Nephron (organoid): Measurements from ENCODE around the gene MTARC1.
A peak's percentile ranks its signal among the peaks of the same experiment; 100 is the strongest.

Experiments used
- H3K27ac Mint-ChIP-seq, 3 experiments: 2 replicates each; pipeline ENCODE4 v1.8.0; 2020; ENCODE audit warnings: mixed read lengths in 3 of 3, mild to moderate bottlenecking in 2 of 3, moderate library complexity in 1 of 3
- H3K27me3 Mint-ChIP-seq: 2 replicates; pipeline ENCODE4 v1.8.0; 2021; ENCODE audit warnings: low read depth, mild to moderate bottlenecking, moderate library complexity, mixed read lengths
- H3K36me3 Mint-ChIP-seq: 2 replicates; pipeline ENCODE4 v1.8.0; 2020; ENCODE audit warnings: low read depth, mixed read lengths
- H3K4me1 Mint-ChIP-seq: 2 replicates; pipeline ENCODE4 v1.8.0; 2020; ENCODE audit warnings: mixed read lengths
- H3K4me3 Mint-ChIP-seq, 3 experiments: 2 replicates each; pipeline ENCODE4 v1.8.0; 2020; ENCODE audit warnings: mild to moderate bottlenecking in 3 of 3, mixed read lengths in 3 of 3, moderate library complexity in 2 of 3
- H3K9me3 Mint-ChIP-seq: 2 replicates; pipeline ENCODE4 v1.8.0; 2020; ENCODE audit warnings: mixed read lengths
- TF ChIP-seq, protein P1 (sequence below), 3 experiments: fragments of 200-600 bp; sonication (generic); IDR thresholded peaks; one replicate each; pipeline ENCODE4 v1.5.0; 2021; ENCODE audit warnings: antibody characterized with exemption in 3 of 3; ENCODE audit not compliant: unreplicated experiment in 3 of 3

Gene MTARC1

DNA sequence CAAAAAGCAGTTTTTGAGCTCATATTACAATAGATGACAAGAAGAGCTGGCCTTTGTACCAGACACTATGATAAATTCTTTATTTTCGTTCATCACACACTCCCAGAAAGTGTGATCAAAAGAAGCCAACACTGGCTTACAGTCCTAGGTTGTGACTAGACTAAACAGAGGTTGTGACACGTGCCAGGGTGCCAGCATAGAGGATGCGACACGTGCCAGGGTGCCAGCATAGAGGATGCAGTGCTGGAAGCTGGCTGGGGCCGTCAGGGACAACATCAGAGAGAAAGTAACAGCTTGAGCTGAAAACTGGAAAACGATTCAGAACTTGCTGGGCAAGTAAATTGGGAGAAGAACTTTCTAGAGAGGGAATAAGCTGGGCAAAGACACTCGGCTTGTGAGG is 2.2 kb downstream of the MTARC1 start:
- Mint-ChIP-seq H3K36me3 (no peaks in the 10 kb centered on the region), H3K9me3 (no peaks in the 10 kb centered on the region), H3K27me3 (peaks cover 18% of the 10 kb centered on the region), H3K4me1 (peaks cover 17% of the 10 kb centered on the region), H3K4me3 (peak overlapping the region in 2 of 3 experiments; percentile 42 to 50), H3K27ac (peak overlapping the region in 1 of 3 experiments; percentile 49)
- TF ChIP-seq, protein P1, sequence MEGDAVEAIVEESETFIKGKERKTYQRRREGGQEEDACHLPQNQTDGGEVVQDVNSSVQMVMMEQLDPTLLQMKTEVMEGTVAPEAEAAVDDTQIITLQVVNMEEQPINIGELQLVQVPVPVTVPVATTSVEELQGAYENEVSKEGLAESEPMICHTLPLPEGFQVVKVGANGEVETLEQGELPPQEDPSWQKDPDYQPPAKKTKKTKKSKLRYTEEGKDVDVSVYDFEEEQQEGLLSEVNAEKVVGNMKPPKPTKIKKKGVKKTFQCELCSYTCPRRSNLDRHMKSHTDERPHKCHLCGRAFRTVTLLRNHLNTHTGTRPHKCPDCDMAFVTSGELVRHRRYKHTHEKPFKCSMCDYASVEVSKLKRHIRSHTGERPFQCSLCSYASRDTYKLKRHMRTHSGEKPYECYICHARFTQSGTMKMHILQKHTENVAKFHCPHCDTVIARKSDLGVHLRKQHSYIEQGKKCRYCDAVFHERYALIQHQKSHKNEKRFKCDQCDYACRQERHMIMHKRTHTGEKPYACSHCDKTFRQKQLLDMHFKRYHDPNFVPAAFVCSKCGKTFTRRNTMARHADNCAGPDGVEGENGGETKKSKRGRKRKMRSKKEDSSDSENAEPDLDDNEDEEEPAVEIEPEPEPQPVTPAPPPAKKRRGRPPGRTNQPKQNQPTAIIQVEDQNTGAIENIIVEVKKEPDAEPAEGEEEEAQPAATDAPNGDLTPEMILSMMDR (IDR thresholded peaks at IDR 0.05; ENCODE audit: unreplicated experiment in 3 of 3): no peak

DNA sequence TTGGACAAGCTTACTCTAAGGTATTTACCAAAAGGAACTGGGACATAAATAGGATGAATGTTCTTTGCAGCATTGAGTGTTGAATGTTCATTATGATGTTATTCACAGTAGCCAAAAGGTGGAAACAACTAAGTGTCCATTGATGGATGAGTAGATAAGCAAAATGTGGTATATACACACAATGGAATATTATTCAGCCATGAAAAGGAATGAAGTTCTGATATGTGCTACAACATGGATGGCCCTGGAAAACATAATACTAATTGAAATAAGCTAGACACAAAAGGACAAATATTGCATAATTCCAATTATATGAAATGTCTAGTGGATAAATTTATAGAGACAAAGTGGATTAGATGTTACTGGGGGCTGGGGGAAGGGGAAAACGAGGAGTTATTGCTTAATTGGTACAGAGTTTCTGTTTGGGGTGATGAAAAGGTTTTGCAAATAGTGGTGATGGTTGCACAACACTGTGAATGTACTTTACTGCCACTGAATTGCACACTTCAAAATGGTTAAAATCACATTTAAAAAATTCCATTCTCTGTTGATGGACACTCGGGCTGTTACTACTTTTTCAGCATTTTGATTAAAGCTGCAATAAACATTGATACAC is 2.9 kb downstream of the MTARC1 start:
- TF ChIP-seq, protein P1 (IDR thresholded peaks at IDR 0.05; ENCODE audit: unreplicated experiment in 3 of 3): no peak
- H3K27me3 Mint-ChIP-seq: peaks cover 16% of the 10 kb centered on the region

DNA sequence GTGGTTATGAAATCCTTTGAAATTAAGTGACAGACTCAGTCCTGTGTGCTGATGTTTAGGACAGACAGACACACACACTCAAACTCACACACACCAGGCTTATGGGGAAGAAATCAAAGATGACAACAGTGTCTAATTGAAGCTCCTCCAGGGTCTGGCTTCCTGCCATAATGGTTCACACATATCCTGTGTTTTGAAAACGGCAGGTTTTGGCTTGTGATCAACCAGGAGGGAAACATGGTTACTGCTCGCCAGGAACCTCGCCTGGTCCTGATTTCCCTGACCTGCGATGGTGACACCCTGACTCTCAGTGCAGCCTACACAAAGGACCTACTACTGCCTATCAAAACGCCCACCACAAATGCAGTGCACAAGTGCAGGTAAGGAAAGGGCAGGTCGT is 4.6 kb downstream of the MTARC1 start:
- no peaks in the 10 kb centered on the region for H3K9me3 Mint-ChIP-seq
- H3K4me3 Mint-ChIP-seq: no peak overlapping the region
- TF ChIP-seq, protein P1 (IDR thresholded peaks at IDR 0.05; ENCODE audit: unreplicated experiment in 3 of 3): no peak
- H3K36me3 Mint-ChIP-seq: no peaks in the 10 kb centered on the region
- H3K27me3 Mint-ChIP-seq: peaks cover 6% of the 10 kb centered on the region
- H3K27ac Mint-ChIP-seq: no peak overlapping the region
- H3K4me1 Mint-ChIP-seq: peaks cover 17% of the 10 kb centered on the region

More for the DNA sequence above, 2.9 kb downstream of the MTARC1 start:
- H3K27ac Mint-ChIP-seq: peak overlapping the region in 1 of 3 experiments; percentile 20
- H3K4me3 Mint-ChIP-seq: peak overlapping the region in 1 of 3 experiments; percentile 42
- no peaks in the 10 kb centered on the region for H3K9me3 Mint-ChIP-seq
- H3K36me3 Mint-ChIP-seq: no peaks in the 10 kb centered on the region
- H3K4me1 Mint-ChIP-seq: peaks cover 17% of the 10 kb centered on the region

DNA sequence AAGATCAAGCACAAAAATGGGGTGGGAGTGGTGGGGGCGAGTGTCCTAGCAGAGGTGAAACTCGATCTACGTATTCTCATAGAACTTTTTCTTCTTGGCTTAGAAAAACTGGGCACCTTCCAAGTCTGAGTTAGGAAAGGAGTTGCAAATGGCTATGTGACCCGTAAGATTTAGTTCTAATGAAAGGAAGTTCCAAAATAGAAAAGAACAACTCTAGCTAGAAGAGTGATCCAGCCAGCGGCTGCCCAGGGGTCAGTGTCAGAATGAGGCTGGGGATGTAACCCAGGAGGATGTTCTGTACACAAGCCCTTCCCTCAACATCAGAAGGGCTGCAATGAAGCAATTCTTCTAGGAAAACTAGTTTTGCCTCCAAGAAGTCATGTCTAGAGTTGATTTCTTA is 5.2 kb downstream of the MTARC1 start:
- TF ChIP-seq, protein P1 (IDR thresholded peaks at IDR 0.05; ENCODE audit: unreplicated experiment in 3 of 3): no peak
- peak overlapping the region in 1 of 3 experiments; percentile 0 for H3K27ac Mint-ChIP-seq
- peaks cover 17% of the 10 kb centered on the region for H3K4me1 Mint-ChIP-seq
- no peaks in the 10 kb centered on the region for H3K9me3 Mint-ChIP-seq
- no peak overlapping the region for H3K4me3 Mint-ChIP-seq
- H3K27me3 Mint-ChIP-seq: peaks cover 6% of the 10 kb centered on the region
- no peaks in the 10 kb centered on the region for H3K36me3 Mint-ChIP-seq

DNA sequence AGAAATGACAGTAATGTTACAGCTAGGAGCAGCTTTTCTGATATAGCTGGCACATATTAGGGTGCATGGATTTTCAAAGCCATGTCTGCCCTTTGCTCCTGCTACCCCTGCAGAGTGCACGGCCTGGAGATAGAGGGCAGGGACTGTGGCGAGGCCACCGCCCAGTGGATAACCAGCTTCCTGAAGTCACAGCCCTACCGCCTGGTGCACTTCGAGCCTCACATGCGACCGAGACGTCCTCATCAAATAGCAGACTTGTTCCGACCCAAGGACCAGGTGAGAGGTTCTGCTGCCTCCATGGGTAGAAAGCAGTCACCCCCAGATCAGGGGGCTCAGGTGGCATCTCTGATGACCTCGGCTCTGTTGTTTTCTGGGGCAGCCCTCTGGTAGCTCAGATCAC is 9.8 kb downstream of the MTARC1 start:
- H3K4me3 Mint-ChIP-seq: no peak overlapping the region
- no peak overlapping the region for H3K27ac Mint-ChIP-seq
- H3K9me3 Mint-ChIP-seq: no peaks in the 10 kb centered on the region
- no peaks in the 10 kb centered on the region for H3K36me3 Mint-ChIP-seq
- TF ChIP-seq, protein P1 (IDR thresholded peaks at IDR 0.05; ENCODE audit: unreplicated experiment in 3 of 3): no peak
- peaks cover 7% of the 10 kb centered on the region for H3K4me1 Mint-ChIP-seq
- H3K27me3 Mint-ChIP-seq: no peaks in the 10 kb centered on the region

DNA sequence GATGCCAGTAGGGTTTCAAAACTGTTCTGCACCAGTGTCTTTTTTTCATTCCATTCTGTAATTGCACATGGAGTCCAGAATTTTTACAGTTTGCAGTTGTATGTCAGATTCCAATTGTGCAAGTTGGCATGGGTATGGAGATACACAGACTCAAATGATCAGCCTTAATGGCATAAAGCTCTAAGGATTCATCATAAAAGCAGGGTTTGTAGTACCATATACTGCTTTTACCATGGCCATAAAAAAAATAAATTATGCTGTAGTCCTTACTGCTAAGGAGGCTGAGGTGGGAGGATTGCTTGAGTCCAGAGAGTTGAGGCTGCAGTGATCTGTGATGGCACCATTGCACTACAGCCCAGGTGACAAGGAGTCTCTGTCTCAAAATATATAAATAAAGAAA is 10.3 kb downstream of the MTARC1 start:
- Mint-ChIP-seq H3K4me3 (no peak overlapping the region), H3K36me3 (peaks cover 4% of the 10 kb centered on the region), H3K27ac (no peak overlapping the region), H3K9me3 (no peaks in the 10 kb centered on the region), H3K4me1 (peaks cover 2% of the 10 kb centered on the region), H3K27me3 (no peaks in the 10 kb centered on the region)
- TF ChIP-seq, protein P1 (IDR thresholded peaks at IDR 0.05; ENCODE audit: unreplicated experiment in 3 of 3): no peak
